HG02943 (cell line): Measurements from ENCODE around the gene TUBAL3.

Source experiments
- ATAC-seq: cut with Tn5 transposase; IDR thresholded peaks from one replicate; pipeline ENCODE4 v1.9.1; 2021; ENCODE audit warnings: mild to moderate bottlenecking, low read depth, moderate library complexity; ENCODE audit not compliant: unreplicated experiment

Gene TUBAL3

GRCh38 chr10:5404208-5405041 is at the start of gene TUBAL3:
TSS of gene TUBAL3 (minus strand) at chr10:5404828. CDS start at chr10:5404792, 36 bp downstream.
- ATAC-seq, result no peak

GRCh38 chr10:5453749-5454489 is 49.3 kb upstream of the TUBAL3 start:
- ATAC-seq, result no peak

- ATAC-seq, result no peak
Observed at GRCh38 chr10:5450605-5451384, 46.2 kb upstream of the TUBAL3 start.

- ATAC-seq, result no peak
Observed at GRCh38 chr10:5449823-5450222, 45.2 kb upstream of the TUBAL3 start.

- no peak for ATAC-seq
Observed at GRCh38 chr10:5449227-5449626, 44.6 kb upstream of the TUBAL3 start.

GRCh38 chr10:5448333-5449001 is 43.8 kb upstream of the TUBAL3 start:
- no peak for ATAC-seq

- peak; percentile 39 for ATAC-seq
Observed at GRCh38 chr10:5447611-5448071, 43.0 kb upstream of the TUBAL3 start.

GRCh38 chr10:5447056-5447455 is 42.4 kb upstream of the TUBAL3 start:
- no peak for ATAC-seq

- no peak for ATAC-seq
Observed at GRCh38 chr10:5446390-5446926, 41.8 kb upstream of the TUBAL3 start.

GRCh38 chr10:5445006-5445405 is 40.4 kb upstream of the TUBAL3 start:
- no peak for ATAC-seq

GRCh38 chr10:5443429-5443828 is 38.8 kb upstream of the TUBAL3 start:
- ATAC-seq, result peak; percentile 55

GRCh38 chr10:5442990-5443370 is 38.4 kb upstream of the TUBAL3 start:
- no peak for ATAC-seq

- ATAC-seq, result no peak
Observed at GRCh38 chr10:5442065-5442989, 37.7 kb upstream of the TUBAL3 start.

- ATAC-seq, result no peak
Observed at GRCh38 chr10:5441106-5441505, 36.5 kb upstream of the TUBAL3 start.

- no peak for ATAC-seq
Observed at GRCh38 chr10:5440206-5440605, 35.6 kb upstream of the TUBAL3 start.

GRCh38 chr10:5435328-5435727 is 30.7 kb upstream of the TUBAL3 start:
- ATAC-seq, result no peak

GRCh38 chr10:5434017-5434753 is 29.6 kb upstream of the TUBAL3 start:
- no peak for ATAC-seq

GRCh38 chr10:5433182-5433581 is 28.6 kb upstream of the TUBAL3 start:
- no peak for ATAC-seq
